CD1c-positive myeloid dendritic cell (primary cell): Measurements from ENCODE around the gene CARS2.
"Not testable (repeated sequence)": the region's sequence is repeated elsewhere in the genome, so short reads cannot be mapped to it uniquely, and the experiment has no call there.

Source experiments
- DNase-seq: peaks from one replicate; pipeline ENCODE4 v3.0.0-alpha.2; 2016; ENCODE audit errors: extremely low spot score

Gene CARS2

GRCh38 chr13:110706570-110707372 lies 855 bp upstream of the CARS2 start:
- no peak for DNase-seq

- DNase-seq, result no peak
These were observed 525 bp downstream of the CARS2 start for GRCh38 chr13:110705356-110705825.

GRCh38 chr13:110702591-110703526 lies 3.1 kb downstream of the CARS2 start:
- no peak for DNase-seq

GRCh38 chr13:110702089-110702488 lies 3.8 kb downstream of the CARS2 start:
- DNase-seq, result no peak

- DNase-seq, result not testable (repeated sequence)
These were observed 4.9 kb downstream of the CARS2 start for GRCh38 chr13:110701061-110701460.

GRCh38 chr13:110700641-110701040 lies 5.3 kb downstream of the CARS2 start:
- DNase-seq, result no peak

- no peak for DNase-seq
These were observed 5.7 kb downstream of the CARS2 start for GRCh38 chr13:110700186-110700585.

GRCh38 chr13:110699148-110700145 lies 6.5 kb downstream of the CARS2 start:
- DNase-seq, result peak; percentile 52

- DNase-seq, result no peak
These were observed 7.2 kb downstream of the CARS2 start for GRCh38 chr13:110698689-110699088.

GRCh38 chr13:110697842-110698241 lies 8.1 kb downstream of the CARS2 start:
- DNase-seq, result peak; percentile 54

GRCh38 chr13:110696776-110697175 lies 9.1 kb downstream of the CARS2 start:
- DNase-seq, result no peak

GRCh38 chr13:110695774-110696173 lies 10.1 kb downstream of the CARS2 start:
- not testable (repeated sequence) for DNase-seq

GRCh38 chr13:110690516-110690915 lies 15.4 kb downstream of the CARS2 start:
- no peak for DNase-seq

- DNase-seq, result no peak
These were observed 16.2 kb downstream of the CARS2 start for GRCh38 chr13:110689711-110690110.

GRCh38 chr13:110689041-110689440 lies 16.9 kb downstream of the CARS2 start:
- DNase-seq, result no peak

- DNase-seq, result no peak
These were observed 18.2 kb downstream of the CARS2 start for GRCh38 chr13:110687736-110688135.

- no peak for DNase-seq
These were observed 20.5 kb downstream of the CARS2 start for GRCh38 chr13:110685305-110686020.

- no peak for DNase-seq
These were observed 21.4 kb downstream of the CARS2 start for GRCh38 chr13:110684388-110685056.

GRCh38 chr13:110683921-110684320 lies 22.0 kb downstream of the CARS2 start:
- no peak for DNase-seq
